D721Med (cell line): ENCODE measurements around the gene OR5K4.

Experiments
- DNase-seq: peaks from one replicate; pipeline ENCODE4 v3.0.0; 2011; ENCODE audit warnings: low spot score; ENCODE audit not compliant: insufficient read length
- FAIRE-seq: peaks from 2 replicates; lab custom pipeline; 2011; peaks lifted over from hg19 to GRCh38; lab: Jason Lieb, UNC
- CTCF ChIP-seq: IDR thresholded peaks from 2 replicates; pipeline ENCODE4 v1.5.1; 2012; ENCODE audit warnings: mild to moderate bottlenecking, control low read depth; ENCODE audit not compliant: insufficient read depth; ENCODE audit errors: missing control alignments

The OR5K4 gene

GRCh38 chr3:98353554-98353953 is at the start of gene OR5K4:
OR5K4 (plus strand) TSS chr3:98353854; CDS start chr3:98353854, 0 bp downstream.
- TF ChIP-seq CTCF: no peak
- no peak for FAIRE-seq

GRCh38 chr3:98322101-98322500 is 31.6 kb upstream of the OR5K4 start:
- FAIRE-seq (no peak), DNase-seq (no peak)
- TF ChIP-seq CTCF: no peak

More at GRCh38 chr3:98353554-98353953, at the start of gene OR5K4:
- no peak for DNase-seq

DNA sequence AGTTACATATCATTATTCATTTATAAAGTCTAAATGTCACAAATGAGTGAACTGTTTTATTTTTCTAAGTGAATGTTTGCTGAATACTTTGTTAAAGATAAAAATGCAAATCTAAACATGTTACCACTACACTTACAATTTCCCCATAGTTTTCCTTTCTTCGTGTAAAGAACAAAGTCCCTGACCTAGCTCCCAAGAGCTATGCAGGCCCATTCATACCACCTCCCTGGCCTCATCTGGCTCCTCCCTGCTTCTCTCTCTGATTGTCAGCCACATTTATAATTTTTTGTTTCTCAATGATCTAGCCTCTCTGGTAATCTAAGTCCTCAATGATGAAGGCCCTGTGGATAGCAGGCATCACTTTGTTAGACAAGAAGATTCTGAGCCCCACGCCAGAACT is 31.0 kb upstream of the OR5K4 start:
- TF ChIP-seq CTCF: no peak
- no peak for DNase-seq
- FAIRE-seq: no peak

DNA sequence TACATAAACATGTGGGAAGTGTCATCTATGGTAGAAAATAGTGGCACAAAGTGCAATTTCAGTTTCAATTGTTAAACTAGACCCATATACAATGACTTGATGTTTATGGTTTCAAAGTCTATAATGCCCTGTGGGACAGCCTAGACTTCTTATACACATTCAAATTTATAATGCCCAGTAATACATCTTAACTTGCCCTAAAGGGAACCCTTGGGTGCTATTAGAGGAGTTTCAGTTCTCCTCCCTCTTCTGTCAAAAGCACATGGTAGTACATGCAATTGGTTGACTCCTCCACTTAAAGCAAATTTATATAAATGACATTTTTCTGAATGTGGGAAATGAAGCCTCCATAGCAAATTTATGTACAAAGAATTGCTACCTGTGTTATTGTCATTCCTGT is 30.2 kb upstream of the OR5K4 start:
- DNase-seq: no peak
- no peak for FAIRE-seq
- no peak for TF ChIP-seq CTCF

DNA sequence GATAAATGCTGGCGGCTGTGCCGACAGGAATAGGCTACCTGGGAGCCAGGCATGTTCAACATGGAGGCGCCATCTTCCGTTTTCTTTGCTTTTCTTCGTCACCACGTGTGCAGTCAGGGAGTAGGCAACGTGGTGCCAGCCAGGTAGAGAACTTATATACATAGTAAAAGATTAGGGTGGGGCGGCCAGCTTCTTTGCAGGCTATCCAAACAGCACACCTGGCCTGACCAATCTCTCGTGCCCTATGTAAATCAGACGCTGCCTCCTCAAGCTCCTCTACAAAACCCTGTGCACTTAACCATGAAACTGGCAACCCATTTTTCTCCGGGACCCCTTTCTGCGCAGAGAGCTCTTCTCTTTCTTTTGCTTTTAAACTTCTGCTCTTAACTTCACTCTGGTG is 28.6 kb upstream of the OR5K4 start:
- no peak for DNase-seq
- no peak for FAIRE-seq
- TF ChIP-seq CTCF: no peak

DNA sequence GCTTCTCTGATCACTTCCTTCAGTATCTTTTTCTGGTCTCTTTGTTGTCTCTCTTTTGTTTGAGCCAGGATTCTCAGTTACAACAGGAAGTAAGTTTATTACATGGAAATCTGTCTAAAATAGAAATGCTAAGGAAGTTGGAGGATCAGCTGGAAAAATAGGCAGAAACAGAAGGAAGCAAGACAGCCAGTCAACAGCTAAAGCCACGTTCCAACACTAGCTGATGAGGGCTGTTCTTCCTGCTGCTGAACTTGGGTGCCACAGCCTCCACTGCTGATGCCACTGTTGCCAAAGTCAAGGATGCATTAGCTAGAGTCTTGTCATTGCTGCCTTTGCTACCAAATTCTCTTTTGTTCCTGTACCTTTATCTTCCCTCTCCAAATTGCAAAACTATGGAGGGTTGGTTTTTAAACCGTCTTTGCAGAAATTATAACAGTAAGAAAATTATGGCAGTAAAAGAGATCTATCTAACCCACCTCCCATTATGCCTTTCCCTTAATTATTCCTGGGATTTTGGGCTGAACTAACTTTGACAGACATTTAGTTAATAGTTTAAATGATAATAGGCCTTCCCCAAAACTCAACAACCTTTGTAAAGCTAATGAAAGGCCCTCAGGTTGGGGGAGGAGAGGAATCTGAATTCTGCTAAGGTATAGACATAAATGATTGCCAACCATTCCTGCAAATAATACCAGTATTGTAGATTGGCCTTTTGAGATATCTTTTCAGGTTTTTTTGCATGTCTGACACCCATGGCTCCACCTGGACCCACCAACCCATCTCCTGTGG is 27.4 kb upstream of the OR5K4 start:
- TF ChIP-seq CTCF: no peak
- FAIRE-seq (no peak), DNase-seq (no peak)

- no peak for TF ChIP-seq CTCF
- no peak for FAIRE-seq
Observed at GRCh38 chr3:98326945-98327344, 26.7 kb upstream of the OR5K4 start.

More at GRCh38 chr3:98326945-98327344, 26.7 kb upstream of the OR5K4 start:
- DNase-seq: no peak
